ENCODE measurements around the gene TBCEL. TPM values are rescaled to one million over a fixed set of nuclear protein-coding genes. Genes with fewer than 3 reads are reported as not detected.

Gene TBCEL
- total RNA-seq, 1 experiment from 2014 or later: 17.7 TPM

DNA sequence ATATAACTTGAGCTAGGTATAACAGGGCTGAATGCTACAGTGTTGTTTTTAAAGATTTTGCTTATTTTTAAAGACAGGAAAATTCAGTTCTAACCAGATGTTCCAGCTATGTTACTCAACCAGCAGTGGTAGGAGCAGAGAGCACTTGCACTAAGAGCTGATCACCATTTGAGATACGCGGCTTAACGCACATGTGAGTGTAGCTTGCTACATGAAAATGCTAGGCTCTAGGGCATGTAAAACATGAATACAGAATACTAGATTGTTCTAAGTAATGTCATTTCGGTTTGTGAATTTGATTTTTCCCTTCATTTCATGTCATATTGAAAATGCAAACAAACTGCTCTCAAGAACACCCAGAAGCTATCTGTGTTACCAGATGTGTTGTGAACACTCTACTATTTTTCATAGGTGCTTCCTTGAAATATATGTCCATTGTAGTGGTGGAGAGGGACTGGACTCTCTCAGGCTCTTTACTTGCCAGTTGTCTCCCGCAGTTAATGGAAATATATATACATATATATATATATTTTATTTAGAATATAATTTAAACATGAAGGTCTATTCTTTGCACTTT is 66.3 kb downstream of the TBCEL start:
- no peak for TF ChIP-seq POLR2AphosphoS5 (IDR thresholded peaks at IDR 0.05; ENCODE audit: low read depth, low read length)
- no peak for TF ChIP-seq RAD21 (IDR thresholded peaks at IDR 0.05; ENCODE audit: low read depth)
- no peak for TF ChIP-seq FOSL1 (IDR thresholded peaks at IDR 0.05; ENCODE audit: low read depth)
- no peak for TF ChIP-seq ZNF274 (IDR thresholded peaks at IDR 0.05; ENCODE audit: low read depth, low read length)
- TF ChIP-seq, protein P1, sequence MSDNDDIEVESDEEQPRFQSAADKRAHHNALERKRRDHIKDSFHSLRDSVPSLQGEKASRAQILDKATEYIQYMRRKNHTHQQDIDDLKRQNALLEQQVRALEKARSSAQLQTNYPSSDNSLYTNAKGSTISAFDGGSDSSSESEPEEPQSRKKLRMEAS (IDR thresholded peaks at IDR 0.05): no peak
- no peak for TF ChIP-seq JUND (IDR thresholded peaks at IDR 0.05)
- TF ChIP-seq EZH2 (IDR thresholded peaks at IDR 0.05): no peak
- TF ChIP-seq, protein P2, sequence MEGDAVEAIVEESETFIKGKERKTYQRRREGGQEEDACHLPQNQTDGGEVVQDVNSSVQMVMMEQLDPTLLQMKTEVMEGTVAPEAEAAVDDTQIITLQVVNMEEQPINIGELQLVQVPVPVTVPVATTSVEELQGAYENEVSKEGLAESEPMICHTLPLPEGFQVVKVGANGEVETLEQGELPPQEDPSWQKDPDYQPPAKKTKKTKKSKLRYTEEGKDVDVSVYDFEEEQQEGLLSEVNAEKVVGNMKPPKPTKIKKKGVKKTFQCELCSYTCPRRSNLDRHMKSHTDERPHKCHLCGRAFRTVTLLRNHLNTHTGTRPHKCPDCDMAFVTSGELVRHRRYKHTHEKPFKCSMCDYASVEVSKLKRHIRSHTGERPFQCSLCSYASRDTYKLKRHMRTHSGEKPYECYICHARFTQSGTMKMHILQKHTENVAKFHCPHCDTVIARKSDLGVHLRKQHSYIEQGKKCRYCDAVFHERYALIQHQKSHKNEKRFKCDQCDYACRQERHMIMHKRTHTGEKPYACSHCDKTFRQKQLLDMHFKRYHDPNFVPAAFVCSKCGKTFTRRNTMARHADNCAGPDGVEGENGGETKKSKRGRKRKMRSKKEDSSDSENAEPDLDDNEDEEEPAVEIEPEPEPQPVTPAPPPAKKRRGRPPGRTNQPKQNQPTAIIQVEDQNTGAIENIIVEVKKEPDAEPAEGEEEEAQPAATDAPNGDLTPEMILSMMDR (IDR thresholded peaks at IDR 0.05 in 2 of 3, conservative IDR thresholded peaks at IDR 0.05 in 1 of 3; ENCODE audit: borderline replicate concordance in 1 of 3, insufficient read depth in 1 of 3, low read depth in 2 of 3, low read length in 2 of 3): no peak
- TF ChIP-seq EZH2phosphoT487 (IDR thresholded peaks at IDR 0.05; ENCODE audit: borderline replicate concordance): no peak
- no peak for TF ChIP-seq CBX3 (IDR thresholded peaks at IDR 0.05; ENCODE audit: low read depth)
- TF ChIP-seq, protein P3, sequence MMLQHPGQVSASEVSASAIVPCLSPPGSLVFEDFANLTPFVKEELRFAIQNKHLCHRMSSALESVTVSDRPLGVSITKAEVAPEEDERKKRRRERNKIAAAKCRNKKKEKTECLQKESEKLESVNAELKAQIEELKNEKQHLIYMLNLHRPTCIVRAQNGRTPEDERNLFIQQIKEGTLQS (IDR thresholded peaks at IDR 0.05): no peak
- TF ChIP-seq, protein P4, sequence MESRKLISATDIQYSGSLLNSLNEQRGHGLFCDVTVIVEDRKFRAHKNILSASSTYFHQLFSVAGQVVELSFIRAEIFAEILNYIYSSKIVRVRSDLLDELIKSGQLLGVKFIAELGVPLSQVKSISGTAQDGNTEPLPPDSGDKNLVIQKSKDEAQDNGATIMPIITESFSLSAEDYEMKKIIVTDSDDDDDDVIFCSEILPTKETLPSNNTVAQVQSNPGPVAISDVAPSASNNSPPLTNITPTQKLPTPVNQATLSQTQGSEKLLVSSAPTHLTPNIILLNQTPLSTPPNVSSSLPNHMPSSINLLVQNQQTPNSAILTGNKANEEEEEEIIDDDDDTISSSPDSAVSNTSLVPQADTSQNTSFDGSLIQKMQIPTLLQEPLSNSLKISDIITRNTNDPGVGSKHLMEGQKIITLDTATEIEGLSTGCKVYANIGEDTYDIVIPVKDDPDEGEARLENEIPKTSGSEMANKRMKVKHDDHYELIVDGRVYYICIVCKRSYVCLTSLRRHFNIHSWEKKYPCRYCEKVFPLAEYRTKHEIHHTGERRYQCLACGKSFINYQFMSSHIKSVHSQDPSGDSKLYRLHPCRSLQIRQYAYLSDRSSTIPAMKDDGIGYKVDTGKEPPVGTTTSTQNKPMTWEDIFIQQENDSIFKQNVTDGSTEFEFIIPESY (IDR thresholded peaks at IDR 0.05; ENCODE audit: extremely low read depth, insufficient replicate concordance, low read length): no peak
- TF ChIP-seq ZFX (IDR thresholded peaks at IDR 0.05): no peak
- no peak for TF ChIP-seq SRF (IDR thresholded peaks at IDR 0.05; ENCODE audit: low read depth)
- TF ChIP-seq POLR2A (IDR thresholded peaks at IDR 0.05; ENCODE audit: borderline replicate concordance, extremely low read depth, insufficient read depth, insufficient read length): no peak
- no peak for TF ChIP-seq TCF7L2 (IDR thresholded peaks at IDR 0.05; ENCODE audit: borderline replicate concordance, extremely low read depth, insufficient read depth, insufficient read length)
- TF ChIP-seq, protein P5, sequence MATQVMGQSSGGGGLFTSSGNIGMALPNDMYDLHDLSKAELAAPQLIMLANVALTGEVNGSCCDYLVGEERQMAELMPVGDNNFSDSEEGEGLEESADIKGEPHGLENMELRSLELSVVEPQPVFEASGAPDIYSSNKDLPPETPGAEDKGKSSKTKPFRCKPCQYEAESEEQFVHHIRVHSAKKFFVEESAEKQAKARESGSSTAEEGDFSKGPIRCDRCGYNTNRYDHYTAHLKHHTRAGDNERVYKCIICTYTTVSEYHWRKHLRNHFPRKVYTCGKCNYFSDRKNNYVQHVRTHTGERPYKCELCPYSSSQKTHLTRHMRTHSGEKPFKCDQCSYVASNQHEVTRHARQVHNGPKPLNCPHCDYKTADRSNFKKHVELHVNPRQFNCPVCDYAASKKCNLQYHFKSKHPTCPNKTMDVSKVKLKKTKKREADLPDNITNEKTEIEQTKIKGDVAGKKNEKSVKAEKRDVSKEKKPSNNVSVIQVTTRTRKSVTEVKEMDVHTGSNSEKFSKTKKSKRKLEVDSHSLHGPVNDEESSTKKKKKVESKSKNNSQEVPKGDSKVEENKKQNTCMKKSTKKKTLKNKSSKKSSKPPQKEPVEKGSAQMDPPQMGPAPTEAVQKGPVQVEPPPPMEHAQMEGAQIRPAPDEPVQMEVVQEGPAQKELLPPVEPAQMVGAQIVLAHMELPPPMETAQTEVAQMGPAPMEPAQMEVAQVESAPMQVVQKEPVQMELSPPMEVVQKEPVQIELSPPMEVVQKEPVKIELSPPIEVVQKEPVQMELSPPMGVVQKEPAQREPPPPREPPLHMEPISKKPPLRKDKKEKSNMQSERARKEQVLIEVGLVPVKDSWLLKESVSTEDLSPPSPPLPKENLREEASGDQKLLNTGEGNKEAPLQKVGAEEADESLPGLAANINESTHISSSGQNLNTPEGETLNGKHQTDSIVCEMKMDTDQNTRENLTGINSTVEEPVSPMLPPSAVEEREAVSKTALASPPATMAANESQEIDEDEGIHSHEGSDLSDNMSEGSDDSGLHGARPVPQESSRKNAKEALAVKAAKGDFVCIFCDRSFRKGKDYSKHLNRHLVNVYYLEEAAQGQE (IDR thresholded peaks at IDR 0.05; ENCODE audit: low read depth): no peak
- TF ChIP-seq ELF1 (IDR thresholded peaks at IDR 0.05; ENCODE audit: borderline replicate concordance, low read depth): no peak
- TF ChIP-seq CEBPB (IDR thresholded peaks at IDR 0.05; ENCODE audit: low read depth): no peak
- Histone ChIP-seq H4K20me1 (ENCODE audit: insufficient read depth) (no peaks in the 10 kb centered on the region), H3K4me1 (ENCODE audit: control insufficient read depth in 1 of 2, insufficient read depth in 2 of 2, low read length in 2 of 2) (no peaks in the 10 kb centered on the region), H3K27me3 (ENCODE audit: insufficient read depth, low read length) (no peaks in the 10 kb centered on the region), H3K9me2 (ENCODE audit: insufficient read depth) (no peaks in the 10 kb centered on the region), H3K4me3 (replicated peaks in 1 of 2; ENCODE audit: low read depth in 1 of 2, low read length in 2 of 2) (no peak overlapping the region), H3K36me3 (ENCODE audit: control insufficient read depth in 1 of 2, insufficient read depth in 2 of 2, low read length in 2 of 2) (peaks cover 0 to 2% of the 10 kb centered on the region in 2 experiments; a peak in 1 of 4 replicates), H2AFZ (ENCODE audit: low read depth, low read length, poor library complexity, severe bottlenecking) (no peak overlapping the region), H3K9ac (ENCODE audit: low read length) (no peak overlapping the region), H3K9me3 (ENCODE audit: control insufficient read depth in 1 of 2, insufficient read depth in 1 of 2, low read depth in 1 of 2, low read length in 2 of 2) (no peaks in the 10 kb centered on the region), H3K79me2 (ENCODE audit: insufficient read depth, low read length) (no peaks in the 10 kb centered on the region), H3K27ac (ENCODE audit: low read depth, low read length) (no peak overlapping the region), H3K4me2 (ENCODE audit: low read length) (no peak overlapping the region)
- intact Hi-C loops (cut with micrococcal nuclease): no loop called here
- RAD21 ChIA-PET (ENCODE audit: low non-redundant PET in 1 of 2, low total read pairs in 2 of 2, uncharacterized antibody in 2 of 2, unreplicated experiment in 2 of 2): no interaction called here
- DNase-seq (ENCODE audit: low read depth, low spot score): no peak
- BruUV-seq (replicated peaks): no TSS peak
- POLR2A ChIA-PET: no interaction called here
- ATAC-seq: no peak
- CTCF ChIA-PET: no interaction called here
